ENCODE data around the gene STAT6.
"Not testable (repeated sequence)": the region's sequence is repeated elsewhere in the genome, so short reads cannot be mapped to it uniquely, and the experiment has no call there.

The STAT6 gene

DNA sequence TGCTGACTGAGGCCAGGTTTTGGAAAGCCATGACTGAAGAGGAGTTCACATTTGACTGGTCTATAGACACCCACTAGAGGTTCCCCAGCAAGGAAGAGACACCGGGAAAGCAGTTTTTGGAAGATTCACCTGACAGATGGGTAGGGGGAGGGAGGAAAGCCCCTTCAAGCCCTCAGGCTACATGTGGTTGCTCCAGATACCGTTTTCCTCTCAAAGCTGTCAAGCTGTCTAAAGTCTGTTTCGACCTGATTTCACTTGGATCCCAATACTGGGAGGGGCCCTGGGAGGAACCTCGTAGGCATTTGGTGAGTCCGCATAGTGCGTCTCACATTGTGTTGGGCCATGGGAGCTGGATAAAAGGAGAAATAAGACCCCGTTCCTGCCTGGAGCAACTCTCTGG, 15.4 kb upstream of the STAT6 start:
- DNase-seq, result no peak

DNA sequence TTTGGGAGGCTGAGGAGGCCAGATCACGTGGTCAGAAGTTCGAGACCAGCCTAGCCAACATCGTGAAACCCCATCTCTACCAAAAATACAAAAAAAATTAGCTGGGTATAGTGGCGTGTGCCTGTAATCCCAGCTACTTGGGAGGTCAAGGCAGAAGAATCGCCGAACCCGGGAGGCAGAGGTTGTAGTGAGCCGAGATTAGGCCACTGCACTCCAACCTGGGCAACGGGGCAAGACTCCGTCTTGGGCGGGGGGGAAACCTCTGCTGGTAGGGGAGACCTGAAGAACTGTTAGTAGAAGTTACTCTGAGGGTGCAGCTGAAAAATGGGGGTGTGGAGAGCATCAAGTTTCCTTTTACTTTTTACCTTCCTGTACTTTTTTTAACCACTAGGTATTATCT, 14.9 kb upstream of the STAT6 start:
- DNase-seq, result no peak

DNA sequence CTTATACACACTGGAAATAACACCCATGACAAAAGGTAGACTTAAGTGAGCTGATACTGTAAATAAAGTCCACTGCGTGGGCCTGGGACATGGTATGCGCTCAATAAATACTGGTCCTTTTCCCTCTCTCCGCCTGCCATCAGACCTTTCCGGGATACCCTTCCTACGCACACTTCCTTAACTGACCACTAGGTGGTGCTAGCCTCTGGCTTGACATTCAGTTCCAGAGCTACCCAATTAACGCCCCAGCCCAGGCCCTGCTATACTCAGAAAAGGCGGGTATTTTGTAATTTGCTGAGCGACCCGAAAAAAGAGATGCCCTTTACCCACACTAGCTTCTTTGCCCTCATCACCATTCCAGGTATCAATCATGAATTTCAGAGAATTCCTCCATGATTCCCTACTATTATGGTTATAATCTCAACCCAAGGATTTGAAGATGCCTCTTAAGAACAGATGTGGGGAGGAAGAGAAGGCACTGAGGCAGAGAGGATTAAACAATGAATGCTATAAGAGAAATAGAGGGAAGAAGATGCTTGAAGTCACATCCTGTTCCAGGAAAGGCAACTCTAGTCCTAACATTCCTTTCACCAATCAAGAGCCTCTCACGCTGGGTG, 13.2 kb upstream of the STAT6 start:
- DNase-seq, result peak; percentile 75

DNA sequence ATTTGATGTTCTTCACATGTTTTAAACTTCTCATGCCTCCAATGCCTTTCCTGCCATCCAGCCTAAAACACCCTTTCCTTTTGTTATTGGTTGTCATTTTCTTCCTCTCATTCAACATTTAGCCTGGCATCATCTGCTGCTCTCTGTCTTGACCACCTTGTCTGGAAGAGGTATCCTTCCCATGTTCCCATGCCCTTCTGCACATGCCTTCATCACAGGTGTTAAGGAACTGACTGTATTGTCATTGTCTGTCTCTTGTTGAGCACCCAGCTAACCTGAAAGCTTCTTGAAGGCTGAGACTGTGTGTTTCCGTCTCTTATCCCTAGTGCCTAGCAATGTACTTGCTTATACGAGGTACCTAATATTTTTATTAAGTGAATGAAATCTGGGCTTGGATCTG, 12.7 kb upstream of the STAT6 start:
- no peak for DNase-seq

DNA sequence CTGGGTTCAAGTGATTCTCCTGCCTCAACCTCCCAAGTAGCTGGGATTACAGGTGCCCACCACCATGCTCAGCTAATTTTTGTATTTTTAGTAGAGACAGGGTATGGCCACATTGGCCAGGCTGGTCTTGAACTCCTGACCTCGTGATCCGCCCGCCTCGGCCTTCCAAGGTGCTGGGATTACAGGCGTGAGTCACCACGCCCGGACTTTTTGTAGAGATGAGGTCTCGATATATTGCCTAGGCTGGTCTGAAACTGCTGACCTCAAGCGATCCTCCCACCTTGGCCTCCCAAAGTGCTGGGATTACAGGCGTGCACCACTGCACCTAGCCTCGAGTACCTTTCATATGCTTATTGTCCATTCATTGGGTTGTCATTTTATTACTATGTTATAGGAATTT, 9.6 kb upstream of the STAT6 start:
- not testable (repeated sequence) for DNase-seq

DNA sequence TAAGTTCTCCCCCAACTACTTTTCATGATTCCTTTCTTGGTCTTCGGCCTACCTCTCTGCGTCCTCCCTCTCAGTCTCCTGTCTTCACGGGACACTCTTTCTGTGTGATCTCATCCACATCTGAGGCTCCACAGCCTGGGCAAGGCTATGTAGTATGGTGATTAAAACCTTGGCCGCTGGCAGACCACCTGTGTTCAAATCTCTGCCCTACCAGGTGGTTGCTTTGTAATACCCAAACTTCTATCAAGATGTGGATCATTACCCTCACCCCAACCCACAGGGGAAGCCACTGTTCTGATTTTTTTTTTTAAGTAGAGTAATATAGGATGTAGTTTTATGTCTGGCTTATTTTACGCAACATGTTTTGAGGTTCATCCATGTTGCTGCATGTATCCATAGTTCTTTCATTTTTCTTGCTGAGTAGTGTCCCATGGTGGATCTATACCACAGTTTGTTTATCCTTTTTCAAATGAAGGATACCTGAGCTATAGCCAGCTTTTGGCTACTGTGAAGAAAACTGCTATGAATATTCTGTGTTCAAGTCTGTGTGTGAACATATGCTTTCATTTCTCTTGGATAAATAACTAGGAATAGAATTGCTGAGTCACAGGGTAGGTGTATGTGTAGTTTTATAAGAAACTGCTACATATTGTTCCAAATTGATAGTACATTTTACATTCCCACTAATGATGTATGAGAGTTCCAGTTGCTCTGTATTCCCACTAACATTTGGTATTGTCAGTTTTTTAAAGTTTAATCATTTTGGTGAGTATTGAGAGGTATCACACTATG, 8.3 kb upstream of the STAT6 start:
- no peak for DNase-seq

DNA sequence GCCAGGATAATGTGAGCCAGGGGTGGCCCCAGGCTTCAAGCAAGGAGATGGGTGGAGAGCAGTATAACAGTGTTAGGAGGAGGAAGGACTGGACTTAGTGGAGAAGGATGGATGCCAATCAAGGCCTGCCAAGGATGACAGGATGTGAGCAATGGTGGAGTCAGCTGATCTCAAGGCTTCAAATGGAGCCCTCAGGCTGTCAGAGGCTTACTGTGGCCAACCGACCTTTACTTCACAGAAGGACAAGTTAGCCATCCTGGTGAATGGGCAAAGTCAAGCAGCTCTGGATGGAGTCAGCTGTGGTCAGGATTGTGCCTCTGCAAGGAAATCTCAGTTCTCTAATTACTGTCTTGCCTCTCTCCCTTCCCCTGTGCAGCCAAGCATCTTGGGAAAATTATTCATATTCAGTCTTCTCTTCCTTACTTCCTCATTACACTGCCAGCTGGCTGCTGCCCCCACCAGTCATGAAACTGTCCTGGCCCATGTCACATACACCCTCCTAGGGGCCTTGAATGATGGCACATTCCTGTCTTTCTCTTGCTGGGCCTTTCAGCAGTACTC, 7.6 kb upstream of the STAT6 start:
- no peak for DNase-seq

DNA sequence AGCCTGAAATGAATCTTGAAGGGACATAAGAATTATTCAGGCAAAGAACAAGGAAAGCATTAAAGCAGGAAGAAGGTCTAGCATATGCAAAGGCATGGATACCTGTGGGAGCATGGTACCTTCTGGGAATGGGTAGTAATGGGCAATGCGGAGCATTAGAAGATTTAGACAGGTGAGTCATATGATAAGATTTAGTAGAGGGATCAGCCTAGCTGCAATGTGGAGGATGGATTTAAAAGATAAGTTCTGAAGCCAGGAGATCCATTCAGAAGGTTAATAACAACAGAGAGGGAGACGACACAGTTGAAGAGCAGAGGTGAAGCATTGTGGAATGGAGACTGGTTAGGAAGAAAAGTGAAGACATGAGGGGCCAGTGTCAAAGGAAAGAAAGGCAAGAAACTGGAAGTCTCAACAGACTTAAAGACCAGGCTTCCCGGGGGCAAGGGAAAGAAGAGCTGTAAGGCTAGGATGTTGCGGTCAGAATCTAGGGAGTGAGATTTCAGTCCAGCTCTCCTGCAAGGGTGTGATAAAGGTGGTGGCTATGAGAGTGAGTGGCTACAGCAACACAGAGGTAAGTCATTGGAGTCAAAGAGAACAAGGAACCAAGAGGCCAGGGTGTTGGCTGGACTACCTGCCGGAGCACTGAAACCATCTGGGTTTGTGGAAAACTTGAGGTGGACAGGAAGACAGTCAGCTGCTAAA, 5.6 kb upstream of the STAT6 start:
- no peak for DNase-seq

DNA sequence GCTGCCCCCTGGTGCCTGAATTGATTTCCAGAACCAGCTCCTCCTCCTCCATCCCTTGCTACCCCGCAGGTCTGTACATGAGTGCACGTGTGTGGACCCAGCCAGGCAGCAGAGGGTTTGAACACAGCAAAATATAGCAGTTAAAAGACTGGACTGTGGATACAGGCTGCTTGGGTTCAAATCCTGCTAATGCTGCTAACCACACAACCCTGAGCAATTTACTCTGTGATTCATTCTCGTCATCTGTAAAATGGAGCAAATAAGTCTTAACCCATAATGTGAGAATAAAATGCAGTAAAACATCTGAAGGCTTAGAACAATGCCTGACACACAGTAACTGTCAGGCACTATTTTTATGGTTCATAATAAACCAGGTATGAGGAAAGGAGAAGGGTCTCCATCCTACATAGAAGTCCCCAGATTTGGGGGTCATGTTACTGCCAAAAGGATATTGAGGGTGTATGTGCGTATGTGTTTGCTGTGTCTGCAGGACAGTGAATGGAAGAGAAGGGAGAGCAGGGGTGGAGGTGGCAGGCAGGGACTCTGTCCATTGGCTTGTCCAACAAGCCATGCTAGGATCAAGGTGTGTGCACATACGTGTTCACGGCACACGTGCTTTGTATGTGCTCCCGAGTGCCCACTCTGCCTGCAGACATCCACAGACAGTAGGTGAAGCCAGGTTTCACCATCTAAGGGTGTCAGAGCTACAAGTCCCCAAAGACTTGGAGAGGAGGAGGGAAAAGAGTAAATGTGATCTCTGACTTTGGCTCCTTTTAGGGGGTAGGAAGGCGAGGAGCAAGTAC, 1.5 kb upstream of the STAT6 start:
- DNase-seq, result peak; percentile 85

DNA sequence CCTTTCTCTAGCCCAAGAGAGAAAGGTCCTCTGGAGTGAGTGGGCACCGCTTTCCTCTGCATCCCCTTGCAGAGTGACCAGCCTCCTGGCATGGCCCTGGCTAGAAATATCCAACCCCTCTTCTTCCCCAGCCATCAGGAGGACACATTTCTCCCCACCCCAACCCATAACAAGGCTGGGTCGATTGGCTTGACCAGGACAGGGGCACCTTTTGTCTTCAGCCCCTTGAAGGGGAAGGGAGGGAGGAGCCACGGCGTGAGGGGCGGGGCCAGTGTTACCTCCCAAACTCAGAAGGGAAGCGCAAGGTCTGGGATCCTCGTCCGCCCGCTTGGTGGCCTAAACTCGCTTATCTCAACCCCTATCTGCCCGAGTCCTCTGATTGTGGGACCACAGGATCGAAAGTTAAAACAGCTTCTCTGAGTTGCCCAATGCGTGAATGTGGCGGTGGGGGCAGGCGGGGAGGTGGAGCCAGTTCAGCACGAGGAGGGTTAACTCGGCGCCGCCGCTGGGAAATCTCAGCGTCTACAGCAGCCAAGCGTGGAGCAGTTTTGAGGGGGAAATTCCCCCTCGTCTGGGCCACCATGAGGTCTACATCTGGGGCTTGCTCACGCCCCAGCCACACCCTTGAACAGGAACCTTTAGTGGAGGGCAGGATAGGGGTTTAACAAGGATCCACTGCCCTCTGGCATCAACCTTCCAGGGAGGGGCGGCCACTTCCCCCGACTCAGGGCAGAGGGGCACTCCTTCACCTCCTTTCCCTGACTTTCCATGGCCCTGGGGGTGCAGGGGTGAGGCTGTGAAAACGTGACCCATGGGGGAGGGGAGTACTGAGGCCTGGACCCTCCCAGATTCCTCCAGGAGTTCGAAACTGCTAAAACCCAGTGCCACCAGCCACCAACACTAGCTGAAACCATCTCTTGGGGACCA, 795 bp downstream of the STAT6 start:
- DNase-seq, result peak; percentile 72

DNA sequence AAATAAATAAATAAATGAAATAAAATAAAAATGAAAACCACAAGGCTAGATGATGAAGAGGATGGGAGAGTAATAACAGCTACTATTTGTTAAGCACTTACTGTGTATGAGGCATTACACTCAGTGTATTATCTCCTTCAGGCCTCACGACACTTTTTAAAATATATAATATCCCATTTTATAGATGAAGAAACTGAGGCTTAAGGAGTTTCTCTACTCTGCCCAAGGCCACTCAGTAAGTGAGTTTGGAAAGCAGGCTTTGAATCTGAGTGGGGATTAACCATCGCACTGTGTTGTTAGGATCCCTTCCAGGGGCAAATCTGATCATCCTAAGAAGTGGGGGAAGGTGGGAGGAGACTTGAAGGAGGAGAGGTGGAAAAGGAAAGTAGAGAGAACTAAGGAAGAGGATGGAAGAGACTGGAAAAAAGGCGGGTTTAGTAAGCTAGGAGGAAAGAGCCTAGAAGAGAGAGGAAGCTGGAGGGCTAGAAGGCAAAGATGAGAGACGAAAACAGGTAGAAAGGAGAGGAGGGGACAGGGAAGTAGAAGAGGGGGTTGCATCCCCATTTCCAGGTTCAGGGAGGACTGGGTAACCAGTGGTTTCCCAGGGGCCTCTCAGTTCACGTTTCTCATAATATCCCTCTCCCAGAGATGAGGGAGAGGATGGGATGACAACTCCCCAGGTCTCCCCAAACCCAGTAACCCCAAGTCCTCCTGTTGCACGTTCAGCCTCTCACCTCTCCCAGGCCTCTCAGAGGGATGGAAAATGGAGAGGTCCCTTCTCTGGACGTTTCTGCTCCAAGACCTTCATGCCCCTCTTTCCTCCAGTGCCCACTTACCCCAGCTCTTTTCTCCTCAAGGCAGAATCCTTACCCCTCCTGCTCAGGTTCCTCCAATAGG, 1.7 kb downstream of the STAT6 start:
- DNase-seq, result no peak

DNA sequence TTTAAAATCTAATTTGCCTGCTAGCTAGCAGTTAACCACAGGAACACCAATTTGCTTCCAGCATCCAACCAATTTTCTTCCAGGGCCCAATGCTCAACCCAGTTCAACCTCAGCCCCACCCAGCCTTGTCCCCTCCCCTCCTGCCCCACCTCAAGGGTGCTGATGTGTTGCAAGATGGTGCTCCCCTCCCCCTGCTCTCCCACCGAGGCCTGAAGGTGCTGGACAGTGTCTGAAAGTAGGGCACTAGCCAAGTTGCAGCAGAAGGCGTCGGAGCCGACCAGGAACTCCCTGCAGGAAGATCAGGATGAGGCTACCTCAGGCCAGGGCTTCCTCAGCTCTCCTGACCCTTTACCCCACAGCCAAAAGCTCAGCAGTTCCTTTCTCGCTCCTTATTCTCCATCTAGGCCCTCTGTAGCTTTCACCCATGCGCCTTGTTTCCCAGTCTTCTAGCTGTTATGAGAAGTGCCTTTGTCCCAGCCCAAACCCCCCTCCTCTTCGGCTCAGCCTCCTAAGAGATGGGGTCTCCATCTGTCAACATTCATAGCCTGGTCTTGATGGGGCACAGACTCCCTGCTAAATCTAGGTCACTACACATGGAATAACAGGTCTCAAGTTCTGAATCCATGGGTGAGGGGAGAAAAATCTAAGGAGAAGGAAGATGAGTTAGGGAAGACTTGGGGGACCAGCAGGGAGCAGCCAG, 3.6 kb downstream of the STAT6 start:
- no peak for DNase-seq

DNA sequence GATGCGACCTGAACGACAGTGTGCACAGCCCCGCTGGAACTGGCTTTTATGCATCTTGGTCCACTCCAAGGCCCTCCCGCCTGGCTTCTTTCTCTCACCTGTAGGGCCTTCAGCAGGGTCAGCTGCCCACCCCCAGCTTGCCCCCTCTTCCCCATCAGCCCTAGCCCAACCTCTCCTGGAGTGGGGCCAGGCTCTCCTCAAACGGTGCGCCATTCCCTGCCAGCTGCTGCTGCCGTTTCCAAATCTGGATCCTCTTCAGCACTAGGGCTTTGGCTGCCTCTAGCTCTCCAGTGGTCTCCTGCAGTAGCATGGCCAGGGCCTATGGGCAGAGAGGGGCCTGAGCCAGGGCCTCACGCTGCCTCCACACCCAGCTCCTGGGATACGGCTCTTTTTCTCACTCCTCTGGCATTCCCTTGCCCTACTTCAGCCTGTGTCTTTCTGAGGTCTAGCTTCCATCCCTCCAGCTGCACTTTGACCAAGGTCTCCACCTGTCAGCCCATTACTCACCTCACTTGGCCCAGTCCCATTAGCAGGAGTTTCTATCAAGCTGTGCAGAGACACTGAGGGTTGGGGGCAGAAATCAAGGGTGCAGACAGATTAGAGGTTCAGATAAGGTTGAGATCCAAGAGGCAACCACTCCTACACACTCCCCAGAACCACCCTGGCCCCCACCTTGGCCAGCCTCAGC, 5.0 kb downstream of the STAT6 start:
- DNase-seq, result no peak

DNA sequence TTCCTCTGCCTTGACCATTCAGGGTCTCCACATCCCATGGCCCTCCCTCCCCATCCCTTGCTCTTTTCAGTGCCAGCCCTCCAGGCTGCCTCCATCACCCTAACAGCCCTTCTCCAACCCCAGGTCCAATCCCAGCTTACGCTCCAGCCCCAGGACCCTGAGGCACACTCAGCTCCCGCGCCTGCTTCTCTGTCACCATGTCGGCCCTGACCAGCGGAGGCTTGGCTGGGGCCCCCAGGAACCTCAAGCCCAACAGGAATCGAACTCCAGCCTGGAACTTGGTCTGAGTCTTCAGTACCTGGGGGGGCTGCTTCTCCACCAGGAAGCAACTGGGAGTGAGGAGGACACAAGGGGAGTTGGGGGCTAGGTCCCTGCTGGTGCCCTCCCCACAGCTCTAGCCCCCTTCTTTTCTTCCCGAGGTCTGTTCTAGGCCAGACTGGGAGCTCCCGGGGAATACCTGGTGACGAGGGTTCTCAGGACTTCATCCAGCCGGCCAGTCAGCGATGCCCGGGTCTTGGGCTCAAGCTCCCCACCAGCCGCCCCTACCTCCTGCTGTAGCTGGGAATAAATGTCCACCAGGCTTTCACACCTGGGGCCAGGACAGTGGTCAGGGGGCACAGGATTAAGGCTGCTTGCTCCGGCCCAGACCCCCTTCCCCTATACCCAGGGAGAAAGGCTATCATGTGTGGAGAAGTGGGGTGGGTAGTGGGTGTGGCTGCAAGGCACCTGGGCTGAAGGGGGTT, 6.0 kb downstream of the STAT6 start:
- no peak for DNase-seq

DNA sequence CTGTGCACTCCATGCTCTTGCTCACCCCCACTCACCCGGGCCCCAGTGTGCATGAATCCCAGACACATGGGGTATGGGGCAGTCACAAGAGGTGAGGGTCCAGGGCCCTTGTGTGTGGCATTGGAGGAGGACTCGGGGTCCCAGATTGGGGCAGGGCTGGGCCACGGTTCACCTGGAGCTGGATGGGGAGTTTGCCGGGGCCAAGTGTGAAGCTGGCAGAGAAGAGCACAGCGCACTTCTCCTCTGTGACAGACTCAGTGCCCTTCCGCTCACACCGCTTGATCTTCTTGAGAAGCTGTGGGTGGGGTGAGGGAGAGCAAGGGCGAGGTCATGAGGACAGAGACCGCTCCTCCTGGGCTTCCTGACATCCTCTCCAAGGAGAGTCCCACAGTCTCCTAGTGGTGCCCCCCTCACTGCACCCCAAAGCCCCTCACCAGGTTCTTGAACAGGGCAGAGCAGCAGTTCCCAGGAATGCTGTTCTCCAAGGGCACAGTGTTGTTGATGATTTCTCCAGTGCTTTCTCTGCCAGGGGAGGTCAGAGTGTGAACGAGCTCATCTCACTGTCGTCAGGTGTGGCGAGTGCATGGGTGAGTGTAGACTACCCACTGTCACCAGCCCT, 6.8 kb downstream of the STAT6 start:
- DNase-seq, result no peak

DNA sequence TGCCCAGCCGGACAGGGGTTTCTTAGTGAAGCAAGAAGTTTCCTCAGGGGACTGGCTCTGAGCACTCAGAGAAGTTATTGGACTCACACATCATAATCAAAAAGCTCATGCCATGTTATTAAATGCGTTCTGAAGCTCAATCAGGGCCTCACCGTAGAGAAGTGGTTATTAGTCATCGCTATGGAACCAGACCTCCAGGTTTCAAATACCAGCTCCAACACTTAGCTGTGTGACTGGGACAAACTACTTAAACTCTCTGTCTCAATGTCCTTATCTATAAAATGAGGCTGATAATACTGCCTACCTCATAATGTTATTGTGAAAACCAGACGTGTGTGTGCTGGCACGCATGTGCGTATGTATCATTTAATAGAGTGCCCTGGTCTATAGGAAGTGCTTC, 7.3 kb downstream of the STAT6 start:
- no peak for DNase-seq

DNA sequence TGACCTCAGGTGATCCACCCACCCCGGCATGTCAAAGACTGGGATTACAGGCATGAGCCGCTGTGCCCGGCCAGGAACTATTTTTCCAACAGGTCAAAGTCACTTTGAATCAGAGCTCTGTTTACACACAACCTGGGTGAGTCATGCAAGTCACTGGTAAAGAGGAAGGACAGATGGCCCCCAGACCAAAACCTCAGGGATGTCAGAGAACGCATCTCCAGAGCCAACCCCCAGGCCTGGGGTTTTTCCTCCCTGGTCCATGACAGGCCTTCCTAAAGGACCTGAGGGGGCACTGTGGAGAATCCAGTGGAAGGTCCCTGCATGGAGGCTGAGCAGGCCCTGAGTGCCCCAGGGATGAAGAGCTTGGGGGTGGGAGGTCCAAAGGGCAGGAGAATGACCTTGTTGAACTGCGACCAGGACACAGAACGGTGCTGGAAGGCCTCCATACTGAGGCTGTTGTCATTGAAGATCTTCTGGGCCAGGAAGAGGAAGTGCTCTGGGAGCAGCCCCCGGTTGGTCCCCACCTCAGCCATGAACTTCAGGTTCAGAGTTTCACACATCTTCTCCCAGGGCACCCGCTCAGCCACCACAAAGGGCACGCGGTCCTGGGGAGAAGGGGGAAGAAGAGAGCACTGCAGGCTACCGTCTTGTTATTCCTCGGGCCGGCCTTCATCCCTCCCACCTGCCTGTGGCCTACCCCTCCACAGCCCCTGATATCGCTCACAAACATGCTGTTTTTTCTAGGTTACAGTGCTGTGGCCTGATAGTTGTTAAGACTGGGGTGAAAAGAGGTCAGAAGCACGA, 9.1 kb downstream of the STAT6 start:
- no peak for DNase-seq
